Measurements from ENCODE around the gene TMX4. TPM values are rescaled to one million over a fixed set of nuclear protein-coding genes. Genes with fewer than 3 reads are reported as not detected.
"Not testable (repeated sequence)": the region's sequence is repeated elsewhere in the genome, so short reads cannot be mapped to it uniquely, and the experiment has no call there.

TMX4 gene
- total and polyA plus RNA-seq, 7 experiments from 2014 or later = 32.1 to 45.5 (median 38.2) TPM

DNA sequence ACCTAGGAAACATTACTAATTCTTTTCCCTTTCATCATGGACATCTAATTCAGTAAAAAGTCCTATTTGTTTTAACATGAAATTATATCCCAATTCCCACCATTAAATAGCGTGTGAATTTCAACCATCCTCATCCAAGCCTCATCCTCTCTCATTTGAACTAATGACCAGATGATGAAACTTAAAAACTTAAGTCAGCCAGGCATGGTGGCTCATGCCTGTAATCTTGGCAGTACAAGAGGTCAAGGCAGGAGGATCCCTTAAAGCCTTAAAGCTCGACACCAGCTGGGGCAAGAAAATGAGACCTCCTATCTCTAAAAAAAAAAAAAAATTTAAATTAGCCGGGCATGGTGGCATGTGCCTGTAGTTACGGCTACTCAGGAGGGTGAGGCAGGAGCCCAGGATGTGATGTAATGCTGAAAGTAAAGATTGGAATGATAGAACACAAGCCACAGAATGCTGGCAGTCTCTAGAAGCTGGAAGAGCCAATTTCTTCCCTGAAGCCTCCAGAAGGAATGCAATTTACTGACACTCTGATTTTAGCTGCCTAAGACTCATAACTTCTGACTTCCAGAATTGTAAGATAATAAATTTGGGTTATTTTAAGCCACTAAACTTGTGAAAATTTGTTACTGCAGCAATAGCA lies 52.2 kb downstream of the TMX4 start:
- peaks cover 8 to 20% (median 14%) of the 10 kb centered on the region in 5 donors for H3K27me3 Mint-ChIP-seq
- no peaks in the 10 kb centered on the region for H3K36me3 Mint-ChIP-seq
- Histone ChIP-seq H3K4me1 (ENCODE audit: control insufficient read depth in 2 of 2, insufficient read depth in 2 of 2, low read length in 2 of 2) (no peaks in the 10 kb centered on the region), H3K9me3 (ENCODE audit: control insufficient read depth in 2 of 3, low read length in 3 of 3) (no peaks in the 10 kb centered on the region), H3K27ac (ENCODE audit: low read depth, low read length) (no peak overlapping the region), H3K4me3 (ENCODE audit: low read length) (no peak overlapping the region), H3K27me3 (ENCODE audit: control insufficient read depth in 2 of 2, insufficient read depth in 2 of 2, low read length in 2 of 2) (peaks cover 0 to 5% of the 10 kb centered on the region in 2 donors), H3K36me3 (ENCODE audit: control insufficient read depth in 2 of 3, insufficient read depth in 3 of 3, low read length in 3 of 3) (no peaks in the 10 kb centered on the region)
- POLR2A ChIA-PET = no interaction called here
- H3K4me3 Mint-ChIP-seq = no peak overlapping the region
- ATAC-seq (no peak), DNase-seq (no peak)
- H3K27ac Mint-ChIP-seq = no peak overlapping the region
- CTCF ChIA-PET = no interaction called here
- no peaks in the 10 kb centered on the region for H3K9me3 Mint-ChIP-seq
- no peaks in the 10 kb centered on the region for H3K4me1 Mint-ChIP-seq
- intact Hi-C loops (cut with micrococcal nuclease) = no loop called here

- ATAC-seq = no peak
- ChIA-PET POLR2A (no interaction called here), CTCF (no interaction called here)
- no peak for DNase-seq
- Histone ChIP-seq H3K27me3 (ENCODE audit: control insufficient read depth in 2 of 2, insufficient read depth in 2 of 2, low read length in 2 of 2) (peaks cover 0 to 5% of the 10 kb centered on the region in 2 donors), H3K9me3 (ENCODE audit: control insufficient read depth in 2 of 3, low read length in 3 of 3) (no peaks in the 10 kb centered on the region), H3K4me1 (ENCODE audit: control insufficient read depth in 2 of 2, insufficient read depth in 2 of 2, low read length in 2 of 2) (no peaks in the 10 kb centered on the region), H3K4me3 (ENCODE audit: low read length) (no peak overlapping the region), H3K36me3 (ENCODE audit: control insufficient read depth in 2 of 3, insufficient read depth in 3 of 3, low read length in 3 of 3) (no peaks in the 10 kb centered on the region), H3K27ac (ENCODE audit: low read depth, low read length) (no peak overlapping the region)
- H3K4me1 Mint-ChIP-seq = no peaks in the 10 kb centered on the region
- H3K4me3 Mint-ChIP-seq = no peak overlapping the region
- H3K27me3 Mint-ChIP-seq = peaks cover 3 to 19% (median 15%) of the 10 kb centered on the region in 5 donors
- no peaks in the 10 kb centered on the region for H3K9me3 Mint-ChIP-seq
- intact Hi-C loops (cut with micrococcal nuclease) = no loop called here
- no peak overlapping the region for H3K27ac Mint-ChIP-seq
- no peaks in the 10 kb centered on the region for H3K36me3 Mint-ChIP-seq
These were observed 53.4 kb downstream of the TMX4 start for GRCh38 chr20:7966176-7966575.

DNA sequence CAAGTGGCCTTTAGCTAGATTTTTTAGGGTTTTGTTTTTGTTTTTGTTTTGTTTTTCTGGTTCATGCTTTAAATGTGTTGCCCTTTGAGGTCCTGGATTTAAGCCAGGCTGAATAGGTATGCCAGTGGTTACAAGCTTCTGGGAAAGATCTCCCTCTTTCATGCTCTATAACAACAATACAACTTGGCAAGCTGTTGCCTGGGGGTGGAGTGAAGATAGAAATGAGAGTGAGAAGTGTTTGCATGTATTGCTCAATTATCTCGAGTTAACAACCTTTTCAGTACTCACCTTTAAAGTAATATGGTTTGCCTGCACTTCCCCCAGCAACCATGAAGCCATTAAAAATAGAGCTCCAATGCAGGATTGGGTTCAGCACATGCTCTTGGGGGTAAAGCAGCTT lies 60.1 kb downstream of the TMX4 start:
- Mint-ChIP-seq H3K9me3 (peaks cover 0 to 20% (median 7%) of the 10 kb centered on the region in 11 donors), H3K27me3 (peaks cover 0 to 52% (median 23%) of the 10 kb centered on the region in 5 donors), H3K4me1 (no peaks in the 10 kb centered on the region), H3K27ac (no peak overlapping the region), H3K36me3 (peaks cover 0 to 16% (median 0%) of the 10 kb centered on the region in 5 donors), H3K4me3 (no peak overlapping the region)
- no peaks in the 10 kb centered on the region for H3K9me3 ChIP-seq (ENCODE audit: control insufficient read depth in 2 of 3, low read length in 3 of 3)
- H3K27me3 ChIP-seq (ENCODE audit: control insufficient read depth in 2 of 2, insufficient read depth in 2 of 2, low read length in 2 of 2) = no peaks in the 10 kb centered on the region
- H3K4me3 ChIP-seq (ENCODE audit: low read length) = no peak overlapping the region
- ATAC-seq (no peak), DNase-seq (no peak)
- no peaks in the 10 kb centered on the region for H3K36me3 ChIP-seq (ENCODE audit: control insufficient read depth in 2 of 3, insufficient read depth in 3 of 3, low read length in 3 of 3)
- POLR2A ChIA-PET = no interaction called here
- intact Hi-C loops (cut with micrococcal nuclease) = no loop called here
- no peak overlapping the region for H3K27ac ChIP-seq (ENCODE audit: low read depth, low read length)
- CTCF ChIA-PET = no interaction called here
- no peaks in the 10 kb centered on the region for H3K4me1 ChIP-seq (ENCODE audit: control insufficient read depth in 2 of 2, insufficient read depth in 2 of 2, low read length in 2 of 2)

GRCh38 chr20:7956561-7956960 lies 63.0 kb downstream of the TMX4 start:
- H3K4me3 Mint-ChIP-seq; H3K4me1 Mint-ChIP-seq; H3K4me3 ChIP-seq (ENCODE audit: low read length); H3K9me3 ChIP-seq (ENCODE audit: control insufficient read depth in 2 of 3, low read length in 3 of 3); POLR2A ChIA-PET; H3K27me3 ChIP-seq (ENCODE audit: control insufficient read depth in 2 of 2, insufficient read depth in 2 of 2, low read length in 2 of 2); H3K36me3 ChIP-seq (ENCODE audit: control insufficient read depth in 2 of 3, insufficient read depth in 3 of 3, low read length in 3 of 3); H3K27ac ChIP-seq (ENCODE audit: low read depth, low read length); intact Hi-C loops (cut with micrococcal nuclease); H3K4me1 ChIP-seq (ENCODE audit: control insufficient read depth in 2 of 2, insufficient read depth in 2 of 2, low read length in 2 of 2); DNase-seq; CTCF ChIA-PET; H3K27ac Mint-ChIP-seq; ATAC-seq: not testable (repeated sequence)
- Mint-ChIP-seq H3K36me3 (peaks cover 0 to 16% (median 4%) of the 10 kb centered on the region in 5 donors), H3K27me3 (peaks cover 0 to 45% (median 34%) of the 10 kb centered on the region in 5 donors), H3K9me3 (peaks cover 4 to 34% (median 12%) of the 10 kb centered on the region in 11 donors)

- CTCF ChIA-PET = no interaction called here
- POLR2A ChIA-PET = no interaction called here
- no peaks in the 10 kb centered on the region for H3K27me3 ChIP-seq (ENCODE audit: control insufficient read depth in 2 of 2, insufficient read depth in 2 of 2, low read length in 2 of 2)
- H3K4me1 ChIP-seq (ENCODE audit: control insufficient read depth in 2 of 2, insufficient read depth in 2 of 2, low read length in 2 of 2) = no peaks in the 10 kb centered on the region
- Mint-ChIP-seq H3K27ac (no peak overlapping the region), H3K4me3 (no peak overlapping the region), H3K36me3 (peaks cover 0 to 4% (median 0%) of the 10 kb centered on the region in 5 donors), H3K4me1 (no peaks in the 10 kb centered on the region), H3K9me3 (peaks cover 0 to 51% (median 10%) of the 10 kb centered on the region in 11 donors), H3K27me3 (peaks cover 0 to 31% (median 15%) of the 10 kb centered on the region in 5 donors)
- no peaks in the 10 kb centered on the region for H3K9me3 ChIP-seq (ENCODE audit: control insufficient read depth in 2 of 3, low read length in 3 of 3)
- H3K36me3 ChIP-seq (ENCODE audit: control insufficient read depth in 2 of 3, insufficient read depth in 3 of 3, low read length in 3 of 3) = no peaks in the 10 kb centered on the region
- H3K4me3 ChIP-seq (ENCODE audit: low read length) = no peak overlapping the region
- intact Hi-C loops (cut with micrococcal nuclease) = no loop called here
- no peak overlapping the region for H3K27ac ChIP-seq (ENCODE audit: low read depth, low read length)
- ATAC-seq (no peak), DNase-seq (no peak)
These were observed 69.2 kb downstream of the TMX4 start for GRCh38 chr20:7950387-7950786.

- H3K36me3 ChIP-seq (ENCODE audit: control insufficient read depth in 2 of 3, insufficient read depth in 3 of 3, low read length in 3 of 3) = no peaks in the 10 kb centered on the region
- H3K27ac Mint-ChIP-seq = no peak overlapping the region
- H3K9me3 Mint-ChIP-seq = peaks cover 0 to 15% (median 4%) of the 10 kb centered on the region in 11 donors
- H3K4me3 Mint-ChIP-seq = no peak overlapping the region
- ChIA-PET POLR2A (no interaction called here), CTCF (interaction anchor here (0.7 kb wide), 1 partner anchor 10 kb away, joined by 3 read pairs; no protein-coding TSS in a partner anchor)
- no peak for DNase-seq
- no peaks in the 10 kb centered on the region for H3K4me1 ChIP-seq (ENCODE audit: control insufficient read depth in 2 of 2, insufficient read depth in 2 of 2, low read length in 2 of 2)
- H3K27me3 Mint-ChIP-seq = peaks cover 2 to 11% (median 5%) of the 10 kb centered on the region in 5 donors
- intact Hi-C loops (cut with micrococcal nuclease) = no loop called here
- no peak overlapping the region for H3K27ac ChIP-seq (ENCODE audit: low read depth, low read length)
- no peaks in the 10 kb centered on the region for H3K9me3 ChIP-seq (ENCODE audit: control insufficient read depth in 2 of 3, low read length in 3 of 3)
- H3K36me3 Mint-ChIP-seq = no peaks in the 10 kb centered on the region
- H3K4me1 Mint-ChIP-seq = no peaks in the 10 kb centered on the region
- no peak for ATAC-seq
- no peaks in the 10 kb centered on the region for H3K27me3 ChIP-seq (ENCODE audit: control insufficient read depth in 2 of 2, insufficient read depth in 2 of 2, low read length in 2 of 2)
- H3K4me3 ChIP-seq (ENCODE audit: low read length) = no peak overlapping the region
These were observed 75.7 kb downstream of the TMX4 start for GRCh38 chr20:7943891-7944290.

GRCh38 chr20:7940341-7940740 lies 79.2 kb downstream of the TMX4 start, which contains the start of gene HAO1:
HAO1 (minus strand) TSS chr20:7940458; CDS start chr20:7940422, 36 bp downstream.
- Histone ChIP-seq H3K36me3 (ENCODE audit: control insufficient read depth in 2 of 3, insufficient read depth in 3 of 3, low read length in 3 of 3) (no peaks in the 10 kb centered on the region), H3K9me3 (ENCODE audit: control insufficient read depth in 2 of 3, low read length in 3 of 3) (no peaks in the 10 kb centered on the region), H3K4me1 (ENCODE audit: control insufficient read depth in 2 of 2, insufficient read depth in 2 of 2, low read length in 2 of 2) (no peaks in the 10 kb centered on the region), H3K4me3 (ENCODE audit: low read length) (no peak within 1 kb of the TSS), H3K27me3 (ENCODE audit: control insufficient read depth in 2 of 2, insufficient read depth in 2 of 2, low read length in 2 of 2) (no peaks in the 10 kb centered on the region), H3K27ac (ENCODE audit: low read depth, low read length) (no peak within 1 kb of the TSS)
- ChIA-PET POLR2A (no interaction called here), CTCF (no interaction called here)
- Mint-ChIP-seq H3K27ac (no peak within 1 kb of the TSS), H3K27me3 (peaks cover 5 to 22% (median 13%) of the 10 kb centered on the region in 5 donors), H3K36me3 (no peaks in the 10 kb centered on the region), H3K4me1 (peaks cover 0 to 2% (median 0%) of the 10 kb centered on the region in 7 donors), H3K9me3 (no peaks in the 10 kb centered on the region), H3K4me3 (no peak within 1 kb of the TSS)
- DNase-seq (no peak), ATAC-seq (no peak)
- intact Hi-C loops (cut with micrococcal nuclease) = no loop called here
